HG03139 (cell line): ENCODE results near the gene CFAP73.

Source experiments
- ATAC-seq: cut with Tn5 transposase; IDR thresholded peaks from one replicate; pipeline ENCODE4 v1.9.1; 2021; ENCODE audit not compliant: unreplicated experiment

CFAP73 gene

DNA sequence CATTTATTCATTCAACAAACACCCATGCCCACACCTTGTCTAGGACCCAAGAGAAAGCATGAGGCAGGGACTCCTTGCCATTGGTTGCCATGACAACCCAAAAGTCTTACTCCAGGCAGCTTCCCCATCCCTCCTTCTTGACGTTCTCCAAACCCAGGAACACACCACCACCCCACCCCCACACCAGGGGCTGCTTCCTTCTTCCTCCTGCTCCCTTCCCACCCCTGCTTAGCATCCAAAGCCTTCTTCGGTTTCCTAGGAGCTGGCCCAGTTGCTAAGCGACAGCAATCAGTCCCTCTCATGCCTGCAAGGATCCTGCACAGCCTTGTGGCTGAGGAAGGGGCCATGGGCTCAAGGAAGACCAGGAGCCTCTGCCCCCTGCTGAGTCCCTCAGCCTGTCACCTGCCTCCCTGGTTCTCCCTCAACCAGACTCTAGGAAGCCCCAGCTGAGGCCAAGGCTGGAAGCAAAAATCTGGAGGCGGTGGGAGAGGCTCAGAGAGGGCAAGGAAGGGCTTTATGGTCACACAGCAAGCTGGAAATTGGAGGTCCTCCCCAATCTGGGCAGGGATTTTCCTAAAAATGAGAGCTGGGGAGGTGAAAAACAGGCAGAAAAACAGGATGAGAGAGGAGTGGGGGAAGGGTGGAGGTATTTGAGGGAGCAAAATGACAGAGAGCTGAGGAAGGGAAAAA, 29.4 kb upstream of the CFAP73 start:
- no peak for ATAC-seq

DNA sequence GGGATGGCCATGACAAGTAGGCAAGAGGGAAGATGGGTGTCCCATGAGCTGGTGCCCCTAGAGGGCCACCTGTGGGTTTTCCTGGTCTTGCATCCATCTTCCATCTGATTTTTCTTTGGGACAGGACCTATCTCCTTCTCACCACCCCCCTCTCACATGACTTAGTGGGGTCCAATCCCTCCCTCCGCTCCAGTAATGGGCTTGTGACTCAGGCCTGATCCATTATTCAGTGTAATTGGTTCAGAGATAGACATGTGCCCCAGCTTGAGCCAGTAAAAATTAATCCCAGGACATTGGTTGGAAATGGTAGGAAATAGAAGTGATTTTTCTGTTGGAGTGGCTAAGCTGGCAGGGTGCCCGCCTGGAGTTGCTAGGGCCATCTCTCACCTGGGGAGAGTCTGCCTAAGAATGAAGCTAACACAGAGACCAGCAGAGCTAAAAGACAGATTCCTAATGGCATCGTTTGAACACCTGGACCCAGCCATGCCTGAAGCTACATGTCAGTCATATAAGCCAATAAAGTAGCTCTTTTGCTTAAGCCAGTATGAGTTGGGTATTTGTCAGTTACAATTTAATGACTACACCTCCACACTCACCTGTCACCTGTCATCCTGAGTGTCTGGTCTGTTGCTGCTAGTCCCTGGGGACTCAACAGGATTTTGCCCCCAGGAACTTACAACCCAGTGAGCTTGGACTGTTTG, 28.7 kb upstream of the CFAP73 start:
- no peak for ATAC-seq

DNA sequence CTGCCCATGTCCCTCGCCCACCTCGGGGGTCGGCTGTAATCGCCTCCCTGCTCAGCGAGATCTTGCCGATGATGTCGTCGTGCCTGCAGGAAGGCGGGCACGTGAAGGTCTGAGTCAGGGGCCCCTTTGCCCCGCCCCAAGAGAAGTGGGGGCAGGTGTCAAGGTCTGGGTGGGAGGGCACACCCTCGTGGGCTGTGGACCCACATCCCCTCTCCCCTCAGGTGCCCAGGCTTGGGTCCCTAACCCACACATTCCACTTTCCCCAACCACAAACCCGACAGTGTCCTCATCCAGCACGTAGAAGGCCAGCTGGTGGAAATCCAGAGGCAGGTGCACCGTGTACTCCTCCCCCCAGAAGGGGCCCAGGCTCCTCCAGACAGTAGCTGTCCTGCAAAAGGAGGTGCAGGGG, 21.7 kb upstream of the CFAP73 start:
- ATAC-seq = no peak

DNA sequence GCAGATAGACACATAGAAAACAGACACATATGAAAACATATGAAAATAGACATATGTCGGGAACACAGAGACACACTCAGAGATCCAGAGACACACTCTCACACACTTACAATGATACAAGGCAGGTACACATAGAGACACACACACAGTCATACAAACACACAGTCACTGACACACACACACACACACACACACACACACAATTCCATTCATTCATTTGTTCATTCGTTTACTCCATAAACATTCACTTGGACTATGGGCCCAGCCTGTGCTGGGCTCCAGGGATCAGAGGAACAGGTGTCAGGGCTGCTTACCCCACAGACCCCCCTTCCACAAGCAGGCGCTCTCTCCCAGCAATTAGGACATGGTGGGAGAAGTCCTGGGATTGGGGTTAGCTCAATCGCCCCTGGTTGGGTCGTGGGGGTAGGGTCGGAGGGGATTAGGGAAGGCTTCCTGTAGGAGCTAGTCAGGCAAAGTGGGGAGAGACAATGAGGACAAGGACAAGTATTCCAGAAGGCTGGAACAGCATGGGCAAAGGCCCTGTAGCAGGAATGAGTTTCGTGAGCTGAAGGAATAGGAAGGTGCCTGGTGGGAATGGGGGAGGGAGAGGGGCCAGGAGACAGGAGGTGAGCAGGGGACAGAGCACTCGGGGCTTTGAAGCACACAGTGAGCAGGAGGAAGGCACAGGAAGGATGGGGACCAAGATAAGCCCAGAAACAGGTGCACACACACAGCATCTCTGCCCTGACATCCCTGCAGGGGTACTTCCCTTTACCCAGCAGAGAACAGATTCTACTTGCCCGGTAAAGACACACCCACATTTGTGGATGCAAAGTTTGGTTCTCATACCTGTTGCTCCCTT, 20.5 kb upstream of the CFAP73 start:
- no peak for ATAC-seq

DNA sequence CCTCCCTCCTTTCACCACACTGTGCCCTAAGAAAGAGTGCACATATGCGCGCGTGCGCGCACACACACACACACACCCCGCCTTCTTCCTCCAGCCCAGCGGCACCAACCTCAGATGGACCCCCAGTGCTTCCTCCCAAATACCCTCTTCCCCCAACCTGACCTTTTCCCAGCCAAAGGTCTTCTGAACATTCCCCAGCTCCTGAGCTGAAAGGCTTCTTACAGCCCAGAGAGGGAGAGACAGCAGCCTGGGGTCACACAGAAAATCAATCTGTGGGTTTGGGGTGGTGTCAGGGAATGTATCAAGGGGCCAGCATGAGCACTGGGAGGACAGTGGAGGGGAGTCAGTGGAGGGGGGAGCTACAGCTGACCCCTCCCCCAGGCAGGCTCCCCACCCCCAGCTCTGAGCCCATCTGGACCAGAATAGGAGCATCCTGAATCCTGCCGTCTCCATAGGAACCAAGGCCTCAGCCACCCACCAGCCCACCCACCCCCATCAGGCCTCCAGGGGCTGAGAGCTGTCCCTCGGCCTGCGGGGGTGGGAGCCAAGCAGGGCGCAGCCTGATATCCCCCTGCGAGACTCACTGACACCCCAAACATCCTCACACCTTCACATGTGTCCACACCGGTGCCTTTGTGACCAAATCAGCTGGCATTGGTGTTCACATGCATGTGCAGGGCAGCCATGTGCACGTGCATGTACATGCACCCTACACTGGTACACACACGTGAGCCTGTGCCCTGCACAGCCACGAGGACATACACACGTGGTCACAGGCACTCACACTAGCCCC, 19.7 kb upstream of the CFAP73 start:
- no peak for ATAC-seq

DNA sequence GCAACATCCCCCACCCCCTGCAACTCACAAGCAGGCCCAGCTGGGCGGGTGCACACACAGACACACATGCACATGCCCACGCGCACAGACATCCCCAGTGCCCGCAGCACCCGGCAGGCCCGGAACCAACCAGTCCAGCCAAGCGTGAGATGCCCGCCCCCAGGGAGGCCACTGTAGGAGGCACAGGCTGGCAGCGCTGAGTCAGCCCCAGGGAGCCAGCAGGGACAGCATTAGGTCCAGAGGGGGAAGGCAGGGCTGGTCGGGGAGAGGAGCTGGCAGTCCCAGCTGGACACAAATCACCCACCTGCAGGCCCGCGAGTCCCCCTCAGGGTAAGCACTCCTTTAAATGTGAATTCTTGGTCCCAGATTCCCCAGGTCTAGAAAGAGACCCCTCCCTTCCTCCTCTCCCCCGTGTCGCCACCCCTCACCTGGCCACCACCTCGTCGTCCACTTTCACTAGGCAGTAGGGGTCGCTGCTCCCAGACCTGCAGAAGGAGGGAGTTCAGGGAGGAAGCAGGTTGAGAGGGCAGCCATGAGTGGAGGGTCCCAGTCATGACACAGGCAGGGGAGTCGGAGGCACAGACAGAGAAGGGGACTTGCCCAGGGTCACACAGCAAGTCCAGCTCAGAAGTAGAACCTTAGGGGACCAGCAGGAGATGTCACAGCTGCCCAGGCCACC, 18.9 kb upstream of the CFAP73 start:
- no peak for ATAC-seq

DNA sequence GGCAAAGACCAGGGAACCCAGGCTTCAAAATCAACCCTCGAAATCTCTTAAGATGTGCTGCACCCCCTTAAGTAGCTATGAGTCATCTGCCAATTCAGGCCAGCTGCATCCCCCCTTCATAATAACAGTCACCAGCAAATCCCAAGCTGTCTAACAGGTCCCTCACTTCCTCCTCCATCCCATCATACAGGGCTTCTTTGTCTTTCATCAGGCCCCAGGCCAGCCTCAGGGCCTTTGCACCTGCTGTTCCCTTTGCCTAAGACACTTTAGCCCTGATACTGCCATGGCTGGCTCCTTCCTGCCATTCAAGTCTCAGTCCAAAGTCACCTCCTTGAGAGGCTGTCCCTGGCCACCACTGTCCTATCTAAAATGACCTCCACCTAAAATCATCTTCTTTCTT, 18.0 kb upstream of the CFAP73 start:
- no peak for ATAC-seq

DNA sequence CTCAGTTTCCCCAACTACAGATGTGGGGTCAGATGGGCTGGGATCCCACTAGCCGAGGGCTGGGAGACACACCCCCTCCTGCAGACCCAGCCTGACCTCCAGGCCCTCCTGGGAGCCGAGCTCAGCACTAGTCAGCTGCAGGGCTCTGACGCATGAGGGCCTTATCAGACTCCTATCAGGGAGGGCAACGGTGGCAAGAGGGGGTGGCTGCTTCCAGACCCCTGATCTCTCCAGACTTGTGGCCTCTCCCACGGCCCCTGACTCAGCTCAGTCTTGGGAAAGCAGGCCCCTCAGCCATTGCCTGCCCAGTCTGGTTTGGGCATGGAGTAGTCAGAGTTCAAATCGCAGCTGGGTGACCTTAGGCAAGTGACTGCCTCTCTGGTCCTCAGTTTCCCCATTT, 16.5 kb upstream of the CFAP73 start:
- ATAC-seq = no peak

DNA sequence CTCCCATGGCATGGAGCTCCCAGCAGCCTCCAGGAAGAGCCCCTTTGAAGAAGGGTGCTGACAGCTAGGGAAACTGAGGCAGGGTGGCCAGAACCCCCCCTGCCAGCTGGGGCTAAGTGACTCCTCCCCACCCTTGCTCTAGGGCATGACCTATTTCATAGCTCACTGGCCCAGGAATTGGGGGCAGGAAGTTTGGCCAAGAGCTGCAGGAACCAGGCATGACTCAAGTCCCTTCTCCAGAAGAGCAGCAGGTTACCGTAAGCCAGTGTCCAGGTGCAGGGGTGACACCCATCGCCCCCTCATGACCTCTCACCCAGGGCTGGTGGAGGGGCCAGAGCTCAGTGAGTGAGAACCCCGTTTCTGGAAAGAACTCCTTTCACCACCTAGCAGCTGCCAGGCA, 15.9 kb upstream of the CFAP73 start:
- no peak for ATAC-seq

DNA sequence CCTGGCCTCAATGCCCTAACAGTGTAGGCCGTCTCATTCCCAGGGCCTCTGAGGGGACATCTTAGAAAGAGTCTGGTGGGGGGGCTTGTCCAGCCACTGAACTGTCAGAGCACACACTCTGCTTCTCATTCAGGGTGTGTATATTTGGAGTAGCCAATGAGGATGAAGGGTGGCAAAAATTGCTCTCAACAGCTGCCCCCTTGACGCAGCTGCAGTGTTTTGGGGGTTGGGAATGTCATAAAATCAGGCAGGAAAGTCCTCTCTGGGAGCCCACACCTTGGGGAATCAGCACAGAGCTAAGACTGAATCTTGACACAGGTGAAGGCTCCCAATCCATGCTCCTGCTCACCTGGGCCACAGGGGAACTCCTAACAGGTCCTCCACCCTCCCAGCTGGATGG, 15.5 kb upstream of the CFAP73 start:
- ATAC-seq = no peak

DNA sequence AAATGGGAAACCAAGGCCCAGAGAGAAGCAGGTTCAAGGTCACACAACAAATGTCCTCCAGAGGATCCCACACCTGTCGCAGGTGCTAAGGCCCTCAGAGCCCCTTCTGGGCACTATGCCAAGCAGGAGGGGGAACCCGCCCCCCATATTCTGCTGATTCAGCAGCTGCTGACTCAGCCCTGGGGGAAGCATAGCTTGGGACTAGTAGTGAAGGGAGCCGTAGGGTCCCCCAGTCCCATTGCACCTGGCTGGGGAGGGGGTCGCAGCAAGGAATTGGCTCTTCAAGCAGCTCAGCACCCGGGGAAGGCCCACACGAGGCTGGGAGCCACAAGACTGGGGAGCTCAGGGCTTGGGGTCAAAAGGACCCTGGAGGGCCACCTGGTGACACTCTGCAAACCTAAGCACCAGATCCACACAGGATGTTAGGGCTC, 15.0 kb upstream of the CFAP73 start:
- ATAC-seq = no peak

DNA sequence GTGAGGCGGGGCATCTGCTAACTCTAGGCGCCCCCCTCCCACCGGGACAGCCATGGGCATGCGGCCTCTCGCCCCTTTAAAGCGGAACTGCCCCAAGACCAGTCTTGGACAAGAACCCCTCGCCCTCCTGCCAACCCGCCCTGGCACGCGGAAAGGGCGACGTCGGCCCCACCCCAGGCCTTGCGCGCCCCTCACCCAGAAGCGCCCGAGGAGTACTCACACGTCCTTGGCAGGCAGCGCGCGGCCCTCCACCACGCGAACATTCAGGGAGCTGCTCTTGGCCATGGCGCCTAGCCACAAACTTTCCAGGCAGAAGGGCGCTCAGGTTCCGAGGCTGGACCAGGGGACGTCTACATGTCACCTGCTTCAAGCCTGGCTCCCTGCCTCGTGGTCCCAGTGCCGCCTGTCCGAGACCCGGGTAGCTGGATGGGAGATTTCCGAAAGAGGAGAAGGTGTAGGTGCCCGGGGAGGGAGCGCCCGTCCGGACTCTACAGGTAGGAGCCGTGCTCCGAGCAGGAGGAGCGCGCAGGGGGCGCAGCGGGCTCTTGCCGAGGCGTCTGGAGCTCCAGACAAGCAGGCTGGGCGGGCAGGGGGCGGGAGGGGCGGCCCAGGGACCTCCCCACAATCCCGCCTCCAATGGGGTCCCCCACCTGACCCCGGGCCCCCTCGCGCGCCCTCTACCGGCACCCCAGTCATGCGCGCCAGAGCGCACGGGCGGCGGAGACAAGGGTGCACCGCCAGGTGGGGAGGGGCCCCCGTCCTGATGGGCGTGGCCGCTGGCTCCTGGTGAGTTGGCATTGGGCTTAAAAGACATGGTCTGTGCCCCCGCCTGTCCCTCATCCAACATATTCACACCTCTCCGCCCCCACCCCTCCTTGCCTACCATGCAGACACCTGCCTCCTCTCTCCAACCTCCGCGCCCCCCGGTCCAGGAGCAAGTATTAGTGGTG, 14.1 kb upstream of the CFAP73 start, which contains the start of gene RASAL1:
TSS of gene RASAL1 (minus strand) at position 584 of the 950 bp plus-strand sequence. CDS start at position 285, 299 bp downstream.
- no peak for ATAC-seq

DNA sequence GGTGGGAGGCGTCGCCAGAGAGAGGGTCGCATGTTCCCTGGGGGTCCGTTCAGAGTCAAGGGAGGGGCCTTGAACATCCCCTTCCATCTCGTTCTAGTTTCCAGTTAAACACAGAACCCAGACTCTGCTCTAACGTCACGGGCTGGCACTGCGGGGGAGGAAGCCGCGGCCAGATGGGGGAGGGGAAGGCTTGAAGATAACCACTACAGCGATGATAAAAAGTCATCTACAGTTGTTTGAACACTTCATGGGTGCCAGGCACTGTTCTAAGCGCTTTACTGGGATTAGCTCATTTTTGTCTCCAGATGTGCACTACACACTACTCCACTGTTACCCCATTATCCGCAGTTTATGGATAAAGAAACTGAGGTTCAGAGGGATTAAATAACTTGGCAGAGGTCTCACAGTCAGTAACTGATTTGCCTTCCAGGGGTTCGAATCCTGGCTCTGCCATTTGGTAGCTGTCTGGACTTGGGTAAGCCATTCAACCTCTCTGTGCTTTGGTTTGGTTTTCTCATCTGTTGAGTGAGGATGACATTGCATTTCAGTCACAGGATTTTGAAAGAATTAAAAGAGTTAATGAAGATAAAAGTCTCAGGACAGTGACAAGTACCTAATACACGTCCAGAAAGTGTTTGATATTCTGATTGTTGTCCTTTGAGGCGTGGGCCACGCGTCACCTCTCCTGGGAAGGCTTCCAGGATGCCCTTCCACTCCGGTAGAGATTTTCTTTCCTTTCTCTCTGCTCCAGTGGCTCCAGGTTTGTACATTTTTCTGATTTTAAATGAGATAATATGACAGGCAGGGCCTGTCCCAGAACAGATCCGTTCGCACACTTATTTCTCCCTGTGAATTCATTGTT, 13.2 kb upstream of the CFAP73 start:
- no peak for ATAC-seq

DNA sequence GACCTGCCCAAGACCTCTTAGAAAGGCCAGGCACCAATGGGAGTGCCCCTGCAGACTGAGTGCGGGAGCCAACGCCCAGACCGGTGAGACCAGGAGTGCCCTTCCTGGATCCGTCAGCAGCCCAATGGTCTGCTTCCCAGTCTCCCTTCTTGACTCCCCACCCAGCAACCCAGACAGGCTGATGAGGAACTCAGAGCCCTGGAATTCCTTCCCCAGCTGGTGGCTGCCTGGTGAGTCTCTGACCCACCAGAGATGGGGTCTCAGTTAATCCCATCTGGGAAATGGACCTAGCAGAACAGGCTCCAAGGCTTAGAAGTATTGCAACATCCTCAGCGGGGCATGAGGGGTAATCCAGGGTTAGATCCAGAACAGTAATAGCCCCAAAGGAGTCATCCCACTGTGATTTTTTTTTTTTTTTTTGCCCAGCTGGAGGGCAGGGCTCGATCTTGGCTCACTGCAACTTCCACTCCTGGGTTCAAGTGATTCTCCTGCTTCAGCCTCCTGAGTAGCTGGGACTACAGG, 12.5 kb upstream of the CFAP73 start:
- no peak for ATAC-seq

DNA sequence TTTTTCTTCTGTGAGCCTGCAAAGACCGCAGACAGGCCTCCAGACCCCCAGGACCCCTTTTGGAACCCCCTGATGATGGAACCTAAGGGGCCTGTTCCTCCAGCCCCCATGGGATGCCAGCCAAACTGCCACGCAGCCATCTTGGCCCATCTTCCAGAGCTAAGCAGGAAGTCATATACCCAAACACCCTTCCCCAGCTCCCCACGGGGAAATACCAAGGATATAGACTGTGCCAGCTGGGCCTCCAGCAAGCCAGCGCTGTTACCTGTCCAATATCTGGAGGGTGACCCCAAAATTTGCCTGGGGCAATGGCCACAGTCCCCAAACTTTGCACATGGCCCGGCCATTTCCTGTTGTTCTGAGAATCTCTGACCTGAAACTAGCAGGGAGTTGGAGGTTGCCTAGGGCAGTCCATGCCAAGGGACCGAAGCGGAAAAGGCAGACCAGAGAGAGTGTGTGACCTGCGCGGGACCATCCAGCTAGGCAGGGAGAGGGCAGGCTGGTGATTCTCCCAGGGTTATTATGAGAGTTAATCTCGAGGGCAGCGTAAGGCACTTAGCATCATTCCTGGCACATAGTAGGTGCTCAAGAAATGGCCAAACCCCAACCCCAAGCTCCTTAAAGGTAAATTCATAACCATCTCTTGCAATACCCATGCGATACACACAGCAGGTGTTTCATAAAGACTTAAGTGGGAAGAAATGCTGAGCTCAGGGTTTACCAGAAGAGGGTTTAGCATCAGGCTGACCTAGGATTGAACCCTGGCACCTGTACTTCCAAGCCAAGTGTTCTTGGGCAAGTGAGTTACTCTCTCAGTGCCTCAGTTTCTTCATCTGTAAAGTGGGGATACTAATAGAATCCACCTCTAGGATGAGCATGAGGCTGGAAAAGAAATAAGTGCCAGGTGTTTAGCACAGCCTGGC, 11.4 kb upstream of the CFAP73 start:
- no peak for ATAC-seq

DNA sequence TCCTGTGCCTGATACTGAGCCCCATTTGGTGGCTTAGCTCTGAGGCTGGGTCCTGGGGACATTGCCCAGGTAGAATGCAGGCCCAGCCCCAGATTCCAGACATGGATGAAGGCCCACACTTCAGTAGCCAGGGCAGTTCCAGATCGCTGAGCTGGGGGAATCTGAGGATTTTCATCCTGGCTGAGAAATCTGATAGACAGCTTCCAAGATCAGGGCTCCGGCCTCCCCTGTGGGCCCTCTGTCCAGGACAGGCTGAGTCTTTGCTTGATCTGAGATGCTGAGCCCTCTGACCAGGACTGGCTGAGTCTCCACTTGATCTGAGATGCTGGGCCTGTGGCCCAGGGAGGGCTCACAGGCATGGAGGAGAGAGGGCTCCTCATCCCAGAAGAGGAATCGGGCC, 10.7 kb upstream of the CFAP73 start:
- no peak for ATAC-seq

DNA sequence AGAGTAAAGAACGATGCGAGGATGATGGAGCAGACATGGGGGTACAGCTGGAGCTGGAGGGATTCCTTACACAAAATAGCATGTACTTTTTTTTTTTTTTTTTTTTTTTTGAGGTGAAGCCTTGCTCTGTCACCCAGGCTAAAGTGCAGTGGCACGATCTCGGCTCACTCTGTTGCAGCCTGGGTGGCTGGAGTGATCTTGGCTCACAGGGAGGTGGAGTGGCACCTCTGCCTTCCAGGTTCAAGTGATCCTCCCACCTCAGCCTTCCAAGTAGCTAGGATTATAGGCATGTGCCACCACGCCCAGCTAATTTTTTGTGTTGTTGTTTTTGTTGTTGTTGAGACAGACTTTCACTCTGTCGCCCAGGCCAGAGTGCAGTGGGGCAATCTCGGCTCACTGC, 8.8 kb upstream of the CFAP73 start:
- no peak for ATAC-seq
